ENCODE measurements around the gene AGBL4. TPM values are rescaled to one million over a fixed set of nuclear protein-coding genes. Genes with fewer than 3 reads are reported as not detected.

The AGBL4 gene
- total RNA-seq, 1 experiment from 2014 or later = not detected

DNA sequence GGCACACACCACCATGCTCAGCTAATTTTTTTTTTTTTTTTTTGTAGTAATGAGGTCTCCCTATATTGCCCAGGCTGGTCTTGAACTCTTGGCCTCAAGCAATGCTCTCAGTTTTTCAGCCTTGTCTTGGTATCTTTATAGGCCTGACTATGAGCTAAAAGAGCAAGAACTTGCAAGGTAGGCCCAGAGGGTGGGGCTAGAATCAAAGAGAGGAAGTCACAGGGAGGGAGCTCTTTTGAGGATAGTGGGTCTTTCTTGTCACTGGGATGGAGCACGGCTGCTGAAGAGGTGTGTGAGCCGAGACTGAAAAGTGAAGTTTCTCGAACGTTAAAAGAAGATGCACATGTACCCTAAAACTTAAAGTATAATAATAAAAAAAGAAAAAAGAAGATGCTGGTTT is 987.1 kb downstream of the AGBL4 start:
- intact Hi-C loops (cut with micrococcal nuclease) = no loop called here
- DNase-seq (ENCODE audit: low read depth, low spot score) (no peak), ATAC-seq (no peak)
- ChIA-PET POLR2A (no interaction called here), RAD21 (ENCODE audit: low non-redundant PET in 1 of 2, low total read pairs in 2 of 2, uncharacterized antibody in 2 of 2, unreplicated experiment in 2 of 2) (no interaction called here), CTCF (no interaction called here)
- no peak overlapping the region for H3K9ac ChIP-seq (ENCODE audit: low read length)
- no peak for TF ChIP-seq YY1 (IDR thresholded peaks at IDR 0.05; ENCODE audit: extremely low read depth, insufficient replicate concordance, low read depth, low read length)
- no peak for TF ChIP-seq RAD21 (IDR thresholded peaks at IDR 0.05; ENCODE audit: low read depth)
- no peak for TF ChIP-seq SIN3A (IDR thresholded peaks at IDR 0.05; ENCODE audit: low read depth)
- no peak for TF ChIP-seq POLR2A (IDR thresholded peaks at IDR 0.05; ENCODE audit: borderline replicate concordance, extremely low read depth, insufficient read depth, insufficient read length)
- no peak for TF ChIP-seq JUND (IDR thresholded peaks at IDR 0.05)
- no peak for TF ChIP-seq CTCF (IDR thresholded peaks at IDR 0.05 in 2 of 3, conservative IDR thresholded peaks at IDR 0.05 in 1 of 3; ENCODE audit: borderline replicate concordance in 1 of 3, insufficient read depth in 1 of 3, low read depth in 2 of 3, low read length in 2 of 3)
- no peak for TF ChIP-seq FOSL1 (IDR thresholded peaks at IDR 0.05; ENCODE audit: low read depth)
- no peak for TF ChIP-seq REST (IDR thresholded peaks at IDR 0.05; ENCODE audit: low read depth)
- no peak for TF ChIP-seq MAX (IDR thresholded peaks at IDR 0.05)
- TF ChIP-seq EZH2 (IDR thresholded peaks at IDR 0.05) = no peak
- TF ChIP-seq CEBPB (IDR thresholded peaks at IDR 0.05; ENCODE audit: low read depth) = no peak
- no peak for TF ChIP-seq POLR2AphosphoS5 (IDR thresholded peaks at IDR 0.05; ENCODE audit: low read depth, low read length)
- TF ChIP-seq EZH2phosphoT487 (IDR thresholded peaks at IDR 0.05; ENCODE audit: borderline replicate concordance) = no peak
- no peak for TF ChIP-seq TCF7L2 (IDR thresholded peaks at IDR 0.05; ENCODE audit: borderline replicate concordance, extremely low read depth, insufficient read depth, insufficient read length)
- no peak for TF ChIP-seq ELF1 (IDR thresholded peaks at IDR 0.05; ENCODE audit: borderline replicate concordance, low read depth)
- no peak for TF ChIP-seq CBX3 (IDR thresholded peaks at IDR 0.05; ENCODE audit: low read depth)
- TF ChIP-seq ATF3 (IDR thresholded peaks at IDR 0.05) = no peak
- no peak for TF ChIP-seq ZBTB33 (IDR thresholded peaks at IDR 0.05; ENCODE audit: extremely low read depth, insufficient replicate concordance, low read length)
- no peaks in the 10 kb centered on the region for H3K4me1 ChIP-seq (ENCODE audit: control insufficient read depth in 1 of 2, insufficient read depth in 2 of 2, low read length in 2 of 2)
- H4K20me1 ChIP-seq (ENCODE audit: insufficient read depth) = no peaks in the 10 kb centered on the region
- H3K27ac ChIP-seq (ENCODE audit: low read depth, low read length) = no peak overlapping the region
- H3K36me3 ChIP-seq (ENCODE audit: control insufficient read depth in 1 of 2, insufficient read depth in 2 of 2, low read length in 2 of 2) = no peaks in the 10 kb centered on the region; a peak in 1 of 4 replicates
- no TSS peak for BruUV-seq (replicated peaks)
- no peaks in the 10 kb centered on the region for H3K27me3 ChIP-seq (ENCODE audit: insufficient read depth, low read length)
- H3K9me3 ChIP-seq (ENCODE audit: control insufficient read depth in 1 of 2, insufficient read depth in 1 of 2, low read depth in 1 of 2, low read length in 2 of 2) = no peaks in the 10 kb centered on the region; a peak in 1 of 4 replicates
- no peak overlapping the region for H2AFZ ChIP-seq (ENCODE audit: low read depth, low read length, poor library complexity, severe bottlenecking)
- H3K4me2 ChIP-seq (ENCODE audit: low read length) = no peak overlapping the region
- no peaks in the 10 kb centered on the region for H3K79me2 ChIP-seq (ENCODE audit: insufficient read depth, low read length)
- H3K9me2 ChIP-seq (ENCODE audit: insufficient read depth) = no peaks in the 10 kb centered on the region
- H3K4me3 ChIP-seq (replicated peaks in 1 of 2; ENCODE audit: low read depth in 1 of 2, low read length in 2 of 2) = no peak overlapping the region

Measured in HCT116 (cell line).